GM18526 (cell line): ENCODE results near the gene LONRF2.

Experiments
- POLR2A ChIP-seq: IDR thresholded peaks from 3 replicates; pipeline ENCODE4 v1.6.1; 2011; ENCODE audit not compliant: insufficient read length; ENCODE audit errors: extremely low read depth

The LONRF2 gene

DNA sequence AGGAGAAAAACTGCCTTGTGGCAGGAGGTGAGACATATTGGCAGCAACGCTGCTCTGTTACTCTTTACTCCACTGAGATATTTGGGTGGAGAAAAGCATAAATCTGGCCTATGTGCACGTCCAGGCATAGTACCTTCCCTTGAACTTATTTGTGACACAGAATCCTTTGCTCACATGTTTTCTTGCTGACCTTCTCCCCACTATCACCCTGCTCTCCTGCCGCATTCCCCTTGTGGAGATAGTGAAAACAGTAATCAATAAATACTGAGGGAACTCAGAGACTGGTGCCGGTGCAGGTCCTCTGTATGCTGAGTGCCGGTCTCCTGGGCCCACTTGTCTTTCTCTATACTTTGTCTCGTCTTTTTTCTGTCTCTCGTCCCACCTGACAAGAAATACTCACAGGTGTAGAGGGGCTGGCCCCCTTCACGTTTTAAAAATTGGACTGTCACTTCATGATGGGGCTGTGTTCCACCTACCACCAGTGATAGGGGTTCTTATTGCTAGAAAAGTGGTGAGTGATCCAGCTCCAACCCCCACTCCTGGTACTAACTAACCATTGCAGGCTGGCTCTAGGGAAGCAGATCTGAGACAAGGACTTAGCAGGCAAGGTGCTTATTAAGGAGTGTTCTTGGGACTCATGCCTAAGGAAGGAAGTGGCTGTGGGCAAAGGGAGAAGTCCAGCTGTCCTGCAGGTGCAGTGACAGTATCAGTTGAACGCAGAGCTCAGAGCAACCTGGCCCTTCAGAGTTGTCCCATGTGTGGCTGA, 51.7 kb downstream of the LONRF2 start:
- TF ChIP-seq POLR2A, result no peak

DNA sequence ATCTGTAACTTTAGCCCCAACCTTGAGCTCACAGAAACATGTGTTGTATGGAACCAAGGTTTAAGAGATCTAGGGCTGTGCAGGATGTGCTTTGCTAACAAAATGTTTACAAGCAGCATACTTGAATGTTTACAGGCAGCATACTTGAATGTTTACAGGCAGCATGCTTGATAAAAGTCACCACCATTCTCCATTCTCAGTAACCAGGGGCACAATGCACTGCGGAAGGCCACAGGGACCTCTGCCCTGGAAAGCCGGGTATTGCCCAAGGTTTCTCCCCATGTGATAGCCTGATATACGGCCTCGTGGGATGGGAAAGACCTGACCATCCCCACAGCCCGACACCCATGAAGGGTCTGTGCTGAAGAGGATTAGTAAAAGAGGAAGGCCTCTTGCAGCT, 52.4 kb downstream of the LONRF2 start:
- TF ChIP-seq POLR2A, result no peak

DNA sequence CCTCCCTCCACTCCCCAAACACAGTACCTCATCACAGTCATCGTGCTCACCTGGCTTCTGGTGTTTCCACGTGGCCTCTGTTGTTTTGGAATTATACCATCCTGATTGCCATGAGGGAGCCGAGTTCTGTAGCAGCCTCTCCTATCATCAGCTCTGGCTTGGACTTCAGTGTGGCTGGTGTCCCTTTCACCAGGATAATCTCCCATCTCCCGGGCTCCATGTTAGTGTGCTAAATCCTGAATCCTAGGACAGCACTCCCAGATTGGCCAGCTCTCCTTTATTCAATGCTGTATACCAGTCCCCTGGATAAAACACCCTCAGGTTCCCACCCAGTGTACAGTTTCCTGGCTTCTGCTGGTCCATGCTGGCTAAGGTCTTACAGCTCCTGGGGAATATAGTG, 53.3 kb downstream of the LONRF2 start:
- no peak for TF ChIP-seq POLR2A

DNA sequence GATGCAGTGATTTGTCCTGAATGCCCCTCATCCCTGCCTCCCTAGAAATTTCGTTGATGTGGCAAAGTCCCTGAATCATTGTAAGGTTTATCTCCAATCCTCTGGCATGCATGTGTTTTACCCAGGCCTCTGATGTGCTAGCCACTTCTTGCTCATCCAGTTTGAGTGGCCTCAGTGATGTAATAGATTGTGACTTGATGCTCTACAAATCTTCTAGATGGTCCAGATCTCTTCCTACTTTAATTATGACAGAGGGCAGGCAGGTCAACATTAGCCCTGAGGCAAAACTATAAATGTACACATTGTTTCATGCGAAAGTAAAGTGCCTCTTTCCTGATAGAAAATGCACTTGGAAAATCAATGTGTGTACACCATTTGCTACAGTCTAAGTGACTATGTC, 54.5 kb downstream of the LONRF2 start:
- no peak for TF ChIP-seq POLR2A

GRCh38 chr2:100266126-100266525, 56.2 kb downstream of the LONRF2 start:
- no peak for TF ChIP-seq POLR2A

GRCh38 chr2:100265226-100265625, 57.1 kb downstream of the LONRF2 start:
- no peak for TF ChIP-seq POLR2A

DNA sequence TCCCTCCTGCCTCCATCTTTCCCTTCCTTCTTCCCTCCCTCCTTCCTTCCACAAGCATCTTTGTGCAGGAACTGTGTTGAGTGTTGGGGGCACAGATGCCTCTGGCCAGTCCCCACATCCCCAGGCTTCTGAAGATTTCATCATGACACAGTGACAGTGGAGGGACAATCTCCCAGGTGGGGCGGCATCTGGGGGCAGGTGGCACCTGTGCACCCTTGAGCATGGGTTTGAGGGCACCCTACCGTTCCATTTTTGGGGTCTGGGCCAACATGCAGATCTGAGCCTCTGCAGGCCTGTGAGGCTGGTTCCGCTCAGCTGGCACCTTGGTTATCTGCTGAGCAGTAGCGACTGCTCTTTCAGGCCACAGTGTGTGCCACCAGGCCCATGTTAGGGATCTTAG, 57.6 kb downstream of the LONRF2 start:
- no peak for TF ChIP-seq POLR2A

GRCh38 chr2:100264121-100264520, 58.2 kb downstream of the LONRF2 start:
- no peak for TF ChIP-seq POLR2A

- no peak for TF ChIP-seq POLR2A
Observed at GRCh38 chr2:100262555-100263320, 59.6 kb downstream of the LONRF2 start.

DNA sequence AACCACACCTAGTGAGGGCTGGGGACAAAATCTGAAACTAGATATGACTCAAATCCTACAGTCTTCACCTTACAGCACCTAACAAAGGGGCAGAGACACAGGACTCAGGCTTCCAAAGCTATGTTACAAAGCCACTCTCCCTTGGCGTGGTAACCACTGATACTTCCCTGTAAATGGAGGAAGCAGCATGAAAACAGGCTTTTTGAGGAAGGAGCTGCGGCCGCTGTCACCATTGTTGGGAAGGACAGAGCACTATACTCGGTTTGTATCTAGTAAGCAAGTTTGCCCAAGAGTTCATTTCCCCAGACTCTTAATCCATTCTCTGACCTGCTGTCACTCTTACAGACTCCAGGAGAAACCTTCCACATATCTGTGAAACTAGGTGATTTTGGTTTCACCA, 60.3 kb downstream of the LONRF2 start:
- TF ChIP-seq POLR2A, result no peak

DNA sequence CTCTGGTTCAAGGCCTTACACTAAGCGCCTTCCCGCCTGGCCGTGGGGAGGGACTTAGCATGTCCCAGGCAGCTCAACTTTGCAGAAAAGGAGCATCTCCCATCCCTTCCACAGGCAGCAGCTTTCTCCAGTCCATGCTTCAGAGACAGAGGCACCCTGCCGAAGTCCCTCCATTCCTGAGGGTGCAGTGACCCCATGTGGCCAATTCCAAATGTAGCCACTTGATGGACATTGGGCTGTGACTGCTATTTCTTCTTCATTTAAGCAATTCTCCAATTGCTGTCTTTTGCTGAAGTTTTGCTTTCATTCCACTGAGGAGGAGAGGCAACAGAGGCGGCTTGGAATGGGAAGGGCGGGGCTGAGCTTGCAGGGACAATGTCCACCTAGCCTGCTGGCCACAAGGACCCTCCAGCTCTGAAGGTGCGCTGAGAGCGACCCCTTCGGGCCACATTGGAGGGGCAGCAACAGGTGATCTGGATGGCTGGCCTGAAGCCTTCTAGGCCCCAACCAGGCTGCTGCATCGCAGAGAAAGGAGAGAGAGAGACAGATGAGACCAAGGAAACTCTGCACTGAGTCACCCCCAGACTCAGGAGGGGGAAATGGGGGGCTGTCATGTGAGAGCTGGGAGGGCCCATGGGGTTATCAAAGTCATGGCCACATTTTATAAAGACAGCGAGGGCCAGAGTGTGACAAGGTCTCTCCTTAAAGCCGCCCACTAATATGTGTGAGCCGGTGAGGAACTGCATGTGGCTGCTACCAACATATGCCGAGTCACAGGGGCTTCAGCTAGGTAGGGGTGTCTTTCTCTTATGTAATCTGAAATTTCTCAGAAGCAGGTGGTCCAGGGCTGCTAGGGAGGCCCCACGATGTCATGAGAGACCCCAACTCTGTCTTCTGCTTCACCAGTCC, 61.3 kb downstream of the LONRF2 start:
- TF ChIP-seq POLR2A, result no peak

- TF ChIP-seq POLR2A, result no peak
Observed at GRCh38 chr2:100259106-100259505, 63.2 kb downstream of the LONRF2 start.

DNA sequence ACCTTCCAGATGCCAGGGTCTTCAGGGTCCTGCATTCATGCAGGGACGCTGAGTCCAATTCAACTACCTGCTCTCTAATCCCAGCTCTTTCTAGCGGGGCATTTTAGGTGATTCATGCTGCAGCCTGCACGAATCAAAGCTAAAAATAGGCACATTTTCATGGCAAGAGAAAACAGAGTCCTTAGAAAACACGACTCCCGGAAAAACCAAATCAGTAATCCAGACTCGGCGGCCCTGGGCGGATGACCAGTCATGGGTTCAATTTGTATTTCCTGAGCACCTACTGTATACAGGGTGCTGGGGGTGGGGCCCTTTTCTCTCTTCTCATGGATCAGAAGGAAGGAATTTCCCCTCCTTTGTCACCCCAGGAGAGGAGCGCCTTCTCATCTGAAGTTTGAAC, 64.4 kb downstream of the LONRF2 start:
- no peak for TF ChIP-seq POLR2A

DNA sequence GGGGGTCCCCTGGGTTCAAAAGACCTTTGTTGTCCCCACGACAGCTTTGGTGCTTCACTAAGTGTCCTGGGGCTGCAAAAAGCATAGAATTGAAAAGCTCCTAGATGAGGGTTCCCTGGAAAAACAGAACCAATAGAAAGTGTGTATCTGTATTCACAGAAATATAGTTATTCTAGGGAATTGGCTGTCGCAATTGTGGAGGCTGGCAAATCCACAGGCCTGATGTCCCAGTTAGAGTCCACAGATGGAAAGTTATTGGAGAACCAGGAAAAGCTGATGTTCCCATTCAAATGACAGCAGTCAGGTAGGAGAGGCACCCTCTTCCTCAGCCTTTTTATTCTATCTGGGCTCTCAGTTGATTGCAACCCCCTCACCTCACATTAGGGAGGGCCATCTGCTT, 65.5 kb downstream of the LONRF2 start:
- no peak for TF ChIP-seq POLR2A

GRCh38 chr2:100256416-100256815, 65.9 kb downstream of the LONRF2 start:
- no peak for TF ChIP-seq POLR2A

- no peak for TF ChIP-seq POLR2A
Observed at GRCh38 chr2:100254646-100255210, 67.6 kb downstream of the LONRF2 start.

DNA sequence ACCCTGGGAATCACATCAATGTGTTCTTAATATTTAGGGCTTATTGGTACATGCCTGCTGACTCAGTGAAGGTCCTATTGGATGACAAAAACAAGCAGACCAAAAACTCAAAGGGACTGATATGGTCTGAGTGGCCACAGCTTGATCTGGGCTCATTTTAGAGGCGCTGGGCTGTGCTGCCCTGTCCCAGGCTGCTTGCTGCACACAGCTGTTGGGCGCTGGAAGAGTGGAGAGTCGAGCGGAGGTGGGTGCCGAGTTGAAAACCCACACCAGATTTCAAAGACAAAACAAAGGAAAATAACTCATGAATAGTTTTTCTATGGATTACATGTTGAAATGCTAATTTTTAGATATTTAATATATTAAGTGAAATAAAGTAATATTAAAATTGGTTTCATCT, 68.5 kb downstream of the LONRF2 start:
- TF ChIP-seq POLR2A, result no peak
